ENCODE results near the gene PACRG. TPM values are rescaled to one million over a fixed set of nuclear protein-coding genes. Genes with fewer than 3 reads are reported as not detected.

The PACRG gene
- polyA plus RNA-seq, 1 donor from 2014 or later, result 16.6 TPM

DNA sequence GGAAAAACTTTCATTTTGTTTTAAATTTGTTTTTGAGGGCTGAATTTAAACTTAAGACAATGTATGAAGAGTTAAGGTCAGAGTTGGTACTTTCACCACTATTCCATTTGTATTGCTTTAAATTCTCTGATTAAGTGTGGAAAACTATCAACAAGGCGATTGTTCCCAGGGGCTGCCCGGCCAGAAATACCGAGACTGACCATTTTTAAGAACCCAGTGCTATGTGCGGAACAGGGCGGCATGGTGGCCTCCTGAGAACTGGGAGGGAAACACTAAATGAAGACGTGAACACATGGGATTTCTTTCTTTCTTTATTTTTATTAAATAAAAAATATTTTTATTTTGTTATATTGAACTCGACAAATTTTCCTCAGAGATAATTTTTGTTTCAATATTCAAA lies 465.6 kb downstream of the PACRG start:
- Histone ChIP-seq H3K4me3 (ENCODE audit: low read length) (no peak overlapping the region), H3F3A (ENCODE audit: insufficient read depth, low read length, poor library complexity, severe bottlenecking) (no peaks in the 10 kb centered on the region), H4K20me1 (ENCODE audit: insufficient read depth) (no peaks in the 10 kb centered on the region), H3K4me2 (ENCODE audit: low read length) (no peak overlapping the region), H3K79me2 (replicated peaks; ENCODE audit: insufficient read depth, low read length) (no peaks in the 10 kb centered on the region), H2AFZ (ENCODE audit: low read depth, low read length) (no peak overlapping the region), H3K27ac (ENCODE audit: low read length) (no peak overlapping the region), H3K9ac (ENCODE audit: low read length) (no peak overlapping the region), H3K9me3 (ENCODE audit: low read length) (no peaks in the 10 kb centered on the region), H3K27me3 (ENCODE audit: insufficient read depth, low read depth, low read length) (no peaks in the 10 kb centered on the region), H3K36me3 (ENCODE audit: insufficient read depth, low read length) (no peaks in the 10 kb centered on the region), H3K9me2 (ENCODE audit: insufficient read depth, low read length) (no peaks in the 10 kb centered on the region)
- TF ChIP-seq SMC3 (conservative IDR thresholded peaks at IDR 0.05; ENCODE audit: poor library complexity), result no peak
- TF ChIP-seq, protein P1, sequence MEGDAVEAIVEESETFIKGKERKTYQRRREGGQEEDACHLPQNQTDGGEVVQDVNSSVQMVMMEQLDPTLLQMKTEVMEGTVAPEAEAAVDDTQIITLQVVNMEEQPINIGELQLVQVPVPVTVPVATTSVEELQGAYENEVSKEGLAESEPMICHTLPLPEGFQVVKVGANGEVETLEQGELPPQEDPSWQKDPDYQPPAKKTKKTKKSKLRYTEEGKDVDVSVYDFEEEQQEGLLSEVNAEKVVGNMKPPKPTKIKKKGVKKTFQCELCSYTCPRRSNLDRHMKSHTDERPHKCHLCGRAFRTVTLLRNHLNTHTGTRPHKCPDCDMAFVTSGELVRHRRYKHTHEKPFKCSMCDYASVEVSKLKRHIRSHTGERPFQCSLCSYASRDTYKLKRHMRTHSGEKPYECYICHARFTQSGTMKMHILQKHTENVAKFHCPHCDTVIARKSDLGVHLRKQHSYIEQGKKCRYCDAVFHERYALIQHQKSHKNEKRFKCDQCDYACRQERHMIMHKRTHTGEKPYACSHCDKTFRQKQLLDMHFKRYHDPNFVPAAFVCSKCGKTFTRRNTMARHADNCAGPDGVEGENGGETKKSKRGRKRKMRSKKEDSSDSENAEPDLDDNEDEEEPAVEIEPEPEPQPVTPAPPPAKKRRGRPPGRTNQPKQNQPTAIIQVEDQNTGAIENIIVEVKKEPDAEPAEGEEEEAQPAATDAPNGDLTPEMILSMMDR (IDR thresholded peaks at IDR 0.05; ENCODE audit: poor library complexity, severe bottlenecking), result no peak
- no peak for TF ChIP-seq TAF1 (IDR thresholded peaks at IDR 0.05; ENCODE audit: low read depth)

DNA sequence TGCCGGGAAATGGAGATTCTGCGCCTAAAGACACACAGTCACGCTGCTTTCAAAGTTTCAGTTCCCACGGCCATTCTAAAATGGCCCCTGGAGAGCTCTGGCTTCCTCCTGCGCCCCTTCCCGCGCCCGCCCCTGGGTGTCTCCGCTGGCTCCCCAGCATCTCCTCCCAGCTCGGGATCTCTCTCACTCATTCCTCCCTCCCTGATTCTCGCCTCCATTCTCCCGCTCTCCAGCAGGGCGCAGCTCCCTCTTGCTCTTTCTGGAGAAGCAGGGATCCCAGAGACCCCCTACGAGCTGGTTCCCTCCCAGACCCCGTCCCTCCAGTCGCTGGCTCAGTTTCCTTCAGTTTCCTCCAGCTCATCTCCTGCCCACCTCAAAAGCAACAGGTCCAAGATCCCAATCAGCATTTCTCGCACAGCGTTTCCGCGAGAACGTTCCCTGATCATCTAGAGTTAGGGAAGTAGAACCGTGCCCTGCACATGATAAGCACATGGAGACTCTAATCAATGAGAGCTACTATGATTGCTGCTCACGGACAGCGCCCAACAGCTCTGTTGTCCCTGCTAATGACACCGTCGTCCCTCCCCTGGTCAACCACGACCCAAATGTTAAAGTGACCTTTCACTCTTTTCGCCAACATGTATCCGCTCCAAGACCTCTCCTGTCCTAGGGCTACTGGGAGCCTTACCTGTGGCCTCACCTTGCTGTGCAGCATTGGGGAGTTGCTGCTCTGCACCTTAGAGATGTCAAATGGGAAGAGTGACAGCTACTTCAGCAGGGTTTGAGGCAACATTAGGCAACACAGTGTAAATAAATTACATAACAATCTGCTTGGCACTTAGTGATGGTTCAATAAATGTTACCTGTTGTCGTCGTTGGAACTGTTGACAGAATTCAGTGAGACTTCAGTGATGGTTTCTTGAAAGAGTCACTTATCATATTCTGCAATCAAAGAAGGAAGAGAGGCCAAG lies 468.2 kb downstream of the PACRG start:
- H2AFZ ChIP-seq (ENCODE audit: low read depth, low read length), result no peak overlapping the region
- no peak overlapping the region for H3K27ac ChIP-seq (ENCODE audit: low read length)

DNA sequence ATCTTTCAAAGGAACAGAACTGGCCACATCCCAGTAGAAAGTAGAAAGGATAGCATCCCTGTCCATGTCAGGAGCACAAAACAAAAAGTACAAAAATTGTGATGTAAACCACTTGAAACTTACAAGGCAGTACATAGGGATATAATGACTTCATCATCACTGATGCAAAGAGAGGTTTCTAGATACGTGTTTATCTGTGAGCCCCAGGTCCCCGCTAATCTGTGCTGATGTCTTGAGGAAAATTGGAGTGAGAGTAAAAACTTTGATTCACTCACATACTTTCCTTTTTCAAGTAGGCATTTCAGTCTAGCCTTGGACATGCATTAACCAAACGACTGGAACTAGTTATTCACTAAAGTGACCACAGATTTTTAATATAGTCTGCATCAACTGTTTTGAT lies 470.1 kb downstream of the PACRG start:
- Histone ChIP-seq H3K27ac (ENCODE audit: low read length) (no peak overlapping the region), H3K4me2 (ENCODE audit: low read length) (no peak overlapping the region), H3K27me3 (ENCODE audit: insufficient read depth, low read depth, low read length) (no peaks in the 10 kb centered on the region), H3K79me2 (replicated peaks; ENCODE audit: insufficient read depth, low read length) (no peaks in the 10 kb centered on the region), H3K9ac (ENCODE audit: low read length) (no peak overlapping the region), H3K9me3 (ENCODE audit: low read length) (no peaks in the 10 kb centered on the region), H2AFZ (ENCODE audit: low read depth, low read length) (no peak overlapping the region), H3K9me2 (ENCODE audit: insufficient read depth, low read length) (no peaks in the 10 kb centered on the region), H3K4me3 (ENCODE audit: low read length) (no peak overlapping the region), H3F3A (ENCODE audit: insufficient read depth, low read length, poor library complexity, severe bottlenecking) (no peaks in the 10 kb centered on the region), H4K20me1 (ENCODE audit: insufficient read depth) (no peaks in the 10 kb centered on the region), H3K36me3 (ENCODE audit: insufficient read depth, low read length) (no peaks in the 10 kb centered on the region)
- TF ChIP-seq RAD21 (conservative IDR thresholded peaks at IDR 0.05) (no peak), MXI1 (conservative IDR thresholded peaks at IDR 0.05; ENCODE audit: poor library complexity, severe bottlenecking) (no peak), TAF1 (IDR thresholded peaks at IDR 0.05; ENCODE audit: low read depth) (no peak), POLR2AphosphoS5 (IDR thresholded peaks at IDR 0.05) (no peak), EZH2 (IDR thresholded peaks at IDR 0.05; ENCODE audit: borderline replicate concordance, insufficient read depth, low read length, poor library complexity, severe bottlenecking) (no peak), EP300 (conservative IDR thresholded peaks at IDR 0.05; ENCODE audit: poor library complexity, severe bottlenecking) (no peak), SMC3 (conservative IDR thresholded peaks at IDR 0.05; ENCODE audit: poor library complexity) (no peak)
- TF ChIP-seq, protein P1 (IDR thresholded peaks at IDR 0.05; ENCODE audit: poor library complexity, severe bottlenecking), result no peak
- TF ChIP-seq, protein P2, sequence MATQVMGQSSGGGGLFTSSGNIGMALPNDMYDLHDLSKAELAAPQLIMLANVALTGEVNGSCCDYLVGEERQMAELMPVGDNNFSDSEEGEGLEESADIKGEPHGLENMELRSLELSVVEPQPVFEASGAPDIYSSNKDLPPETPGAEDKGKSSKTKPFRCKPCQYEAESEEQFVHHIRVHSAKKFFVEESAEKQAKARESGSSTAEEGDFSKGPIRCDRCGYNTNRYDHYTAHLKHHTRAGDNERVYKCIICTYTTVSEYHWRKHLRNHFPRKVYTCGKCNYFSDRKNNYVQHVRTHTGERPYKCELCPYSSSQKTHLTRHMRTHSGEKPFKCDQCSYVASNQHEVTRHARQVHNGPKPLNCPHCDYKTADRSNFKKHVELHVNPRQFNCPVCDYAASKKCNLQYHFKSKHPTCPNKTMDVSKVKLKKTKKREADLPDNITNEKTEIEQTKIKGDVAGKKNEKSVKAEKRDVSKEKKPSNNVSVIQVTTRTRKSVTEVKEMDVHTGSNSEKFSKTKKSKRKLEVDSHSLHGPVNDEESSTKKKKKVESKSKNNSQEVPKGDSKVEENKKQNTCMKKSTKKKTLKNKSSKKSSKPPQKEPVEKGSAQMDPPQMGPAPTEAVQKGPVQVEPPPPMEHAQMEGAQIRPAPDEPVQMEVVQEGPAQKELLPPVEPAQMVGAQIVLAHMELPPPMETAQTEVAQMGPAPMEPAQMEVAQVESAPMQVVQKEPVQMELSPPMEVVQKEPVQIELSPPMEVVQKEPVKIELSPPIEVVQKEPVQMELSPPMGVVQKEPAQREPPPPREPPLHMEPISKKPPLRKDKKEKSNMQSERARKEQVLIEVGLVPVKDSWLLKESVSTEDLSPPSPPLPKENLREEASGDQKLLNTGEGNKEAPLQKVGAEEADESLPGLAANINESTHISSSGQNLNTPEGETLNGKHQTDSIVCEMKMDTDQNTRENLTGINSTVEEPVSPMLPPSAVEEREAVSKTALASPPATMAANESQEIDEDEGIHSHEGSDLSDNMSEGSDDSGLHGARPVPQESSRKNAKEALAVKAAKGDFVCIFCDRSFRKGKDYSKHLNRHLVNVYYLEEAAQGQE (IDR thresholded peaks at IDR 0.05; ENCODE audit: borderline replicate concordance), result no peak

More for the DNA sequence above, 468.2 kb downstream of the PACRG start:
- no peak for TF ChIP-seq EZH2 (IDR thresholded peaks at IDR 0.05; ENCODE audit: borderline replicate concordance, insufficient read depth, low read length, poor library complexity, severe bottlenecking)
- no peak for TF ChIP-seq POLR2AphosphoS5 (IDR thresholded peaks at IDR 0.05)
- Histone ChIP-seq H3F3A (ENCODE audit: insufficient read depth, low read length, poor library complexity, severe bottlenecking) (no peaks in the 10 kb centered on the region), H3K27me3 (ENCODE audit: insufficient read depth, low read depth, low read length) (no peaks in the 10 kb centered on the region), H4K20me1 (ENCODE audit: insufficient read depth) (no peaks in the 10 kb centered on the region), H3K36me3 (ENCODE audit: insufficient read depth, low read length) (no peaks in the 10 kb centered on the region), H3K9ac (ENCODE audit: low read length) (no peak overlapping the region), H3K4me3 (ENCODE audit: low read length) (no peak overlapping the region), H3K79me2 (replicated peaks; ENCODE audit: insufficient read depth, low read length) (no peaks in the 10 kb centered on the region), H3K9me3 (ENCODE audit: low read length) (no peaks in the 10 kb centered on the region), H3K4me2 (ENCODE audit: low read length) (no peak overlapping the region), H3K9me2 (ENCODE audit: insufficient read depth, low read length) (no peaks in the 10 kb centered on the region)

Data from neural cell (in vitro differentiated cells).